ENCODE measurements around the gene UNC5B. TPM values are rescaled to one million over a fixed set of nuclear protein-coding genes. Genes with fewer than 3 reads are reported as not detected.
"Not testable (repeated sequence)": the region's sequence is repeated elsewhere in the genome, so short reads cannot be mapped to it uniquely, and the experiment has no call there.

The UNC5B gene
- total RNA-seq, 4 donors from 2014 or later = 4.2 to 17.6 (median 8.0) TPM

- DNase-seq (ENCODE audit: low spot score in 2 of 2) = no peak
- 69 to 75% methylated on average over 12 to 15 of the region's 15 CpGs for WGBS, 2 donors
- TF ChIP-seq CTCF (IDR thresholded peaks at IDR 0.05) (no peak), POLR2A (IDR thresholded peaks at IDR 0.05) (no peak)
- intact Hi-C loops (cut with DNase I; ENCODE audit: low total_unique reads) = no loop called here
- H3K4me3 ChIP-seq (ENCODE audit: low read depth, poor library complexity, severe bottlenecking) = no peak overlapping the region
Observed at GRCh38 chr10:71272056-71272771, 59.8 kb downstream of the UNC5B start.

GRCh38 chr10:71272974-71273373, 60.6 kb downstream of the UNC5B start:
- intact Hi-C loops (cut with DNase I; ENCODE audit: low total_unique reads); H3K4me3 ChIP-seq (ENCODE audit: low read depth, poor library complexity, severe bottlenecking); DNase-seq (ENCODE audit: low spot score in 2 of 2): not testable (repeated sequence)
- WGBS, 2 donors = 87 to 89% methylated on average over 11 of the region's 11 CpGs

- H3K4me3 ChIP-seq (ENCODE audit: low read depth, poor library complexity, severe bottlenecking) = no peak overlapping the region
- DNase-seq (ENCODE audit: low spot score in 2 of 2) = no peak
- intact Hi-C loops (cut with DNase I; ENCODE audit: low total_unique reads) = no loop called here
- TF ChIP-seq POLR2A (IDR thresholded peaks at IDR 0.05) (no peak), CTCF (IDR thresholded peaks at IDR 0.05) (no peak)
- WGBS, 2 donors = 98 to 100% methylated on average over 3 to 5 of the region's 5 CpGs
Observed at GRCh38 chr10:71273506-71273905, 61.1 kb downstream of the UNC5B start.

DNA sequence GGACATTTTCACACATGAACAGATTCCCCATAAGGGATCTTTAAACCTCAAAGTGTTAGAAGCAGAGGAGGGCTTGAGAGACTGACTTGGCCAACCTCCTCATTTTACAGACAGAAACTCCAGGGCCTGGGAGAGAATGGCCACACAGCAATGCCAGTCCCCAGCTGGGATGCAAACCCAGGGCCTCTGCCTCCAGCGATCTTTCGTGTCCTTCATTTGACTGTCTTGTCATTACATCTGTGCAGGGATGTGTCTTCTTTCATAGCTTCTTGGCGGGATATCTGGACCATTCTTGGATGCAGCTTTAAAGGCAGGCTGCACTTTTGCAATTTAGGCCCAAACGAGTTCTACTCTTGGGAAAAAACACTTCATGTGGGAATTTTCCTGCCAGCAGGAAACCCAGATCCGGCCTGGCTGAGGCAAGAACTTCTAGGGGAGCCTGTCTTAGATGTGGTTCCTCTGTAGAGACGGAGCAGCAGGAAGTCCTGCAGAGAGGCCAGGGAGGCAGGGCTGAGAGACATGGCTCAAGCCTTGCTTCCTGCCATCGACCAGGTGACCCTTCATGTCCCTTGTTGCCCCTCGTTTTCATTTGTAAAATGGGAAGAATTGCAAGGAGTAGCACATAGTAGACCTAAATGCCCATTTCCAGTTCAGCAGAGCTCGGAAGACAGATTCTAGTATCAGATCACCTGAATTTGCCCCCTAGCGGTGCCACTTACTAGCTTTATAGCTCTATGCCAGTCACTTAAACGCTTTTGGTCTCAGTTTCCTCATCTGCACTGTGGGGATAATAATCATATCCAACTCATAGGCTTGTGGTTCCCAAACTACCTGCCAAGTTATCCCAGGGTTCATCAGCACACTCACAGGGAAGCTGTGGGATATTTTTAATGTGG, 62.8 kb downstream of the UNC5B start:
- WGBS, 2 donors = 74 to 80% methylated on average over 11 of the region's 11 CpGs
- no peak for TF ChIP-seq CTCF (IDR thresholded peaks at IDR 0.05)
- TF ChIP-seq POLR2A (IDR thresholded peaks at IDR 0.05) = no peak
- DNase-seq (ENCODE audit: low spot score in 2 of 2) = no peak
- H3K4me3 ChIP-seq (ENCODE audit: low read depth, poor library complexity, severe bottlenecking) = no peak overlapping the region
- intact Hi-C loops (cut with DNase I; ENCODE audit: low total_unique reads) = no loop called here

DNA sequence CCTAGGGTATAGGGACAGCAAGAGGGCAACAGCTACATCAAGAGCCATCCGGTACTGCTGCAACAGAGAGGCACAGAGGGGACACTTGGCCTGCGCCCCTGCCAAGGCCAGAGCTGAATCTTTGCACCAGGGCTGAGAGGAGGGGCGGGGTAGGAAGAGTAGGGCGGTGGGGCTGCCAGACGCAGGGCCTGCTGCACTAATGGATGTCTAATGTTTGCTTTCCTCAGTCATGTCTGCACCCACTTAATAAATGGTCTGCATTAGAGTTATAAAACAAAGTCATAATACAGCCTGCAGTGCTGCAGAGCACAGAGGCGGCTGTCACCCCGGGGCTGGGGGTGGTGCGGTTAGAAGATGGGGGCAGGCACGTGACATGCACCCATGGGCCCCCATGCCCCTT, 64.5 kb downstream of the UNC5B start:
- intact Hi-C loops (cut with DNase I; ENCODE audit: low total_unique reads) = no loop called here
- 84 to 94% methylated on average over 8 to 9 of the region's 9 CpGs for WGBS, 2 donors
- no peak for TF ChIP-seq POLR2A (IDR thresholded peaks at IDR 0.05)
- TF ChIP-seq CTCF (IDR thresholded peaks at IDR 0.05) = no peak
- no peak for DNase-seq (ENCODE audit: low spot score in 2 of 2)
- H3K4me3 ChIP-seq (ENCODE audit: low read depth, poor library complexity, severe bottlenecking) = no peak overlapping the region

DNA sequence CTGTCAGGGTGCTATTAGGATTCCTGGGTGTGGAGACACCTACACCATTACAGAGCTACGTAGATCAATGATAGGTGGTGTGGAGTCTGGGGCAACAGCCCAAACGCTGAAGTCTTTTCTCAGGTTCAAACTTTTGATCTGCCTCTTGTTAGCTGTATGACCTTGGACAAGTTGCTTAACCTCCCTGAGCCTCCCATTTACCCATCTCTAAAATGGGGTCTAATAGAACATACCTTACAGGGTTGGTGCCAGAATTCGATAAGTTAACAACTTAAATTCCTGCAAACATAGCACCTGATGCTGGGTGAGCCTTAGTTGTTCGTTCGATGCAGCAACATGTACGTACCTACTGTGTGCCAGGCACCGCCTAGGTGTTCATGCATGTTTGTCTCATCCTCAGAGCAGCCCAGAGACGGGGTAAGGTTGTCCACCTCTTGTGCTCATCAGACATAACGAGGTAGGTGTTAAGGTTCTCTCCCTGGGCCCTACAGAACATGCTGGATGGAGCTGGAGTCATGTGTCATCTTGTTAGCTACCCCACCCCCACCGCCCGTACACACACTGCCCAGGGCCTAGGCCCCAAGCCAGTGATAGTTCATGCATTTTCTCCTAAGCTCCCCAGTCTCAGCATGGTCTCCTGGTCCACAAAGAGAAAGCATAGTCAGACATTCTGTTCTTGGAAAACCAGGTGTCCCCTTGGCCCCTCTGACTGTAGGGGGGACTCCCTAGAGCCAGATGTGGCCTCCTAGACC, 65.7 kb downstream of the UNC5B start:
- WGBS, 2 donors = 84 to 87% methylated on average over 11 of the region's 11 CpGs
- TF ChIP-seq CTCF (IDR thresholded peaks at IDR 0.05) (no peak), POLR2A (IDR thresholded peaks at IDR 0.05) (no peak)
- intact Hi-C loops (cut with DNase I; ENCODE audit: low total_unique reads) = no loop called here
- H3K4me3 ChIP-seq (ENCODE audit: low read depth, poor library complexity, severe bottlenecking) = no peak overlapping the region
- DNase-seq (ENCODE audit: low spot score in 2 of 2) = no peak
